Measurements from ENCODE around the gene SIN3A. TPM values are rescaled to one million over a fixed set of nuclear protein-coding genes. Genes with fewer than 3 reads are reported as not detected.

SIN3A gene
- total and polyA plus RNA-seq, 9 of the 15 experiments (the other 6 are each of a cell fraction or from before 2014, with no cell fraction given) = 11.1 to 70.3 (median 25.3) TPM

GRCh38 chr15:75454471-75455378 is 3.2 kb upstream of the SIN3A start (continued):
- no peak for TF ChIP-seq ZNF398 (CRISPR knock-in tag; IDR thresholded peaks at IDR 0.05)
- TF ChIP-seq, protein P1, sequence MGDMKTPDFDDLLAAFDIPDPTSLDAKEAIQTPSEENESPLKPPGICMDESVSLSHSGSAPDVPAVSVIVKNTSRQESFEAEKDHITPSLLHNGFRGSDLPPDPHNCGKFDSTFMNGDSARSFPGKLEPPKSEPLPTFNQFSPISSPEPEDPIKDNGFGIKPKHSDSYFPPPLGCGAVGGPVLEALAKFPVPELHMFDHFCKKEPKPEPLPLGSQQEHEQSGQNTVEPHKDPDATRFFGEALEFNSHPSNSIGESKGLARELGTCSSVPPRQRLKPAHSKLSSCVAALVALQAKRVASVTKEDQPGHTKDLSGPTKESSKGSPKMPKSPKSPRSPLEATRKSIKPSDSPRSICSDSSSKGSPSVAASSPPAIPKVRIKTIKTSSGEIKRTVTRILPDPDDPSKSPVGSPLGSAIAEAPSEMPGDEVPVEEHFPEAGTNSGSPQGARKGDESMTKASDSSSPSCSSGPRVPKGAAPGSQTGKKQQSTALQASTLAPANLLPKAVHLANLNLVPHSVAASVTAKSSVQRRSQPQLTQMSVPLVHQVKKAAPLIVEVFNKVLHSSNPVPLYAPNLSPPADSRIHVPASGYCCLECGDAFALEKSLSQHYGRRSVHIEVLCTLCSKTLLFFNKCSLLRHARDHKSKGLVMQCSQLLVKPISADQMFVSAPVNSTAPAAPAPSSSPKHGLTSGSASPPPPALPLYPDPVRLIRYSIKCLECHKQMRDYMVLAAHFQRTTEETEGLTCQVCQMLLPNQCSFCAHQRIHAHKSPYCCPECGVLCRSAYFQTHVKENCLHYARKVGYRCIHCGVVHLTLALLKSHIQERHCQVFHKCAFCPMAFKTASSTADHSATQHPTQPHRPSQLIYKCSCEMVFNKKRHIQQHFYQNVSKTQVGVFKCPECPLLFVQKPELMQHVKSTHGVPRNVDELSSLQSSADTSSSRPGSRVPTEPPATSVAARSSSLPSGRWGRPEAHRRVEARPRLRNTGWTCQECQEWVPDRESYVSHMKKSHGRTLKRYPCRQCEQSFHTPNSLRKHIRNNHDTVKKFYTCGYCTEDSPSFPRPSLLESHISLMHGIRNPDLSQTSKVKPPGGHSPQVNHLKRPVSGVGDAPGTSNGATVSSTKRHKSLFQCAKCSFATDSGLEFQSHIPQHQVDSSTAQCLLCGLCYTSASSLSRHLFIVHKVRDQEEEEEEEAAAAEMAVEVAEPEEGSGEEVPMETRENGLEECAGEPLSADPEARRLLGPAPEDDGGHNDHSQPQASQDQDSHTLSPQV (IDR thresholded peaks at IDR 0.05) = no peak
- no peak for TF ChIP-seq HIVEP1 (CRISPR knock-in tag; IDR thresholded peaks at IDR 0.05)
- TF ChIP-seq, protein P2, sequence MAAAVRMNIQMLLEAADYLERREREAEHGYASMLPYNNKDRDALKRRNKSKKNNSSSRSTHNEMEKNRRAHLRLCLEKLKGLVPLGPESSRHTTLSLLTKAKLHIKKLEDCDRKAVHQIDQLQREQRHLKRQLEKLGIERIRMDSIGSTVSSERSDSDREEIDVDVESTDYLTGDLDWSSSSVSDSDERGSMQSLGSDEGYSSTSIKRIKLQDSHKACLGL (CRISPR knock-in tag; IDR thresholded peaks at IDR 0.05; ENCODE audit: borderline replicate concordance, poor library complexity, severe bottlenecking) = no peak
- TF ChIP-seq MTA3 (IDR thresholded peaks at IDR 0.05; ENCODE audit: borderline replicate concordance) = no peak
- no peak for TF ChIP-seq PTTG1 (tag; IDR thresholded peaks at IDR 0.05; ENCODE audit: low read depth)
- TF ChIP-seq STAT6 (CRISPR knock-in tag; IDR thresholded peaks at IDR 0.05) = no peak
- no peak for TF ChIP-seq ZNF324 (CRISPR knock-in tag; IDR thresholded peaks at IDR 0.05)
- TF ChIP-seq E2F6 (IDR thresholded peaks at IDR 0.05; ENCODE audit: borderline replicate concordance in 1 of 2, extremely low read depth in 1 of 2, insufficient read depth in 1 of 2, insufficient read length in 1 of 2, low read depth in 1 of 2, low read length in 1 of 2, poor library complexity in 1 of 2, severe bottlenecking in 1 of 2) = peak; percentile 16 to 23
- no peak for TF ChIP-seq SMARCA5 (IDR thresholded peaks at IDR 0.05)
- no peak for TF ChIP-seq CREB1 (IDR thresholded peaks at IDR 0.05)
- no peak for TF ChIP-seq CREB1 (CRISPR knock-in tag; IDR thresholded peaks at IDR 0.05)
- no peak for TF ChIP-seq ZNF280A (IDR thresholded peaks at IDR 0.05; ENCODE audit: low read depth, partially characterized antibody)
- no peak for TF ChIP-seq PHB2 (IDR thresholded peaks at IDR 0.05; ENCODE audit: low read depth)

All from K562 (cell line).